Activated T-cell treated with anti-CD3 and anti-CD28 coated beads, Interleukin-2, amount 50 U/mL, for 1 hour (primary cell): Measurements from ENCODE around the gene RBP3.

Experiments used
- DNase-seq: peaks from one replicate; pipeline ENCODE4 v3.0.0-alpha.2; 2020

RBP3 gene

DNA sequence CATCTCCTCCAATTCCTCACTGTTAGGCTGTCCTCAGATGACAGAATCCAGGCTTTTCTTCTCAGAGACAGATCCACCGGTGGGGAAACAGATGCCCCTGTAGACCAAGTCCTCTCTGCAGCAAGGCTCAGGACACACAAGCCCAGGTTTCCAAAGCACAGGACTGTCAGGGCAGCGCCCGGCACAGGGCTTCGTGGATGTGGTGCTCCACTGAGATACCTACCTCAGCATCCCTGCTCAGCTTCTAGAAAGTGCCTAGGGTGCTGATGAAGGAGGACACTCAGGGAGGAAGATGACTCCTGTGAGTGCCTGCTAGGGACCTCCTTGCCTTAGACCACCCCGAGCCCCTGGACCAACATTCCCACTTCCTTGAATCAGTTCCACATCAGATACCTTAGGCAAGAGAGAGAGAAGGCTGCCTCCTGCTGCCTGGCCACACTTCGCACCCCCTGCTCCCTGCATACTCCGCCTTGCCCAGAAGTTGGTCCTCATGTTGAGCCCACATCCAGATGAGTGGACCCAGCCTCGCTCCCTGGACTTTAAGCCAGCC is 8.9 kb upstream of the RBP3 start:
- no peak for DNase-seq

DNA sequence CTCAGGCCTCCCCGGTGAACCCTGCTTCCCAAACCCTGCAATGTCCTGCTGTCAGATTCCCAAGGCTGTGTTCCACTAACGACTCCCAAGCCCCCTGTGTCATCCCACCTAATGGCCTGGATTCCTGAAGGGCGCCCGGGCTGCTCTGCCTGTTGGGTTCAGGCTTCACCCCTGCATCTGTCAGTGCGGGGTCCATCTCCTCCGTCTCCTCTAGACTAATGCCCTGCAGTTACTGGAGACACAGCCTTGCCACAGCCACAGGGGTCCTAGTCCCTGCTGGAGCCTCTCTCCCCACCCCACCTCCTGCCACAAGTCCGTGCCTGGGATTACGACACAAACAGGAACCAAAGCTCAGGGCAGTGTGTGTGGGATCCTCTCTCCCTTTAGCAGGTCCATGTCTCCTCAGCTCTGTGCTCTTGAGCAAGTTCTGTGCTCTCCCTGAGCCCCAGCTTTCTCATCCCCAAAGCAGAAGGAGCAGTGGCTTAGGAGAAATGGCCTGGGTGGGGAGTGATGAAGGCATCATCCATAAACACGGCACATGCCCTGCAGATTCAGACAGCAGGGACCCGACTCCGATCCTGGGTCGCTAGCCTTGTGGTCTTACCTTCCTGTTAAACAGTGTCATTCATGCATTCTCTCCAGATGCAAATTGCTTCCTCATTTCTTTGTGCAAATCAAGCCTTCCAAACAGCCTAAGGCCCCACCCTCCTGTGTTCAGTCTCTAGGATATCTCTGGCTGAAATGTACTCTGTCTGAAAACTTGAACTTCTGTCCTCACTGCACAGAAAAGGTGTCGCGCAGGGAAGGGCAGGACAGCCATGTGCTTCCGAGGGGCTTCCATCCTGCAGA is 8.2 kb upstream of the RBP3 start:
- DNase-seq, result no peak

DNA sequence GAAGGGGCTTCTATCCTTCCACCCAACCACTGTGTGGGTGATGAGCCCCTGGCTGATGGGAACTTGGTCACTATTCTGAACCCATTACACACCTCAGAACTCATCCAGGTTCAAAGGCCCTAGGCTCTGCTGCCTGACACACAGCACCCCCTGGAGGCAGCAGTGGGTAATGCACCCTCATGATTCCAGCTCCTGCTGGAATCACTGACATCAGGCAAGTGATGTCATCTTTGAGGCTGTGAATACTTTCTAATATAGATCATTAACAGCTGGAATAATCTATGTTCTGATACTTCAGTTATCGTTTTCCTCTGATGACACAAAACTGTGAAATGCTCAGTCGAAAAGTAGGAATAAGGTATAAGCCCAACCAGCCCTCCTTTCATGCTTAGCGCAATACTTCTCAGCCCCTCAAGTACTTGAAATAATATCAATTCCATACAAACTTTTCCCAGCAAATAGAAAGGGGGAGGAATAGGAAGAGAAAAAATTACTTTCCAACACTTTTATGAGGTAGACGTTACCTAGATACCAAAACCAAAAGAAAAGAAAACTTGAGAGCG is 7.5 kb upstream of the RBP3 start:
- peak; percentile 79 for DNase-seq

DNA sequence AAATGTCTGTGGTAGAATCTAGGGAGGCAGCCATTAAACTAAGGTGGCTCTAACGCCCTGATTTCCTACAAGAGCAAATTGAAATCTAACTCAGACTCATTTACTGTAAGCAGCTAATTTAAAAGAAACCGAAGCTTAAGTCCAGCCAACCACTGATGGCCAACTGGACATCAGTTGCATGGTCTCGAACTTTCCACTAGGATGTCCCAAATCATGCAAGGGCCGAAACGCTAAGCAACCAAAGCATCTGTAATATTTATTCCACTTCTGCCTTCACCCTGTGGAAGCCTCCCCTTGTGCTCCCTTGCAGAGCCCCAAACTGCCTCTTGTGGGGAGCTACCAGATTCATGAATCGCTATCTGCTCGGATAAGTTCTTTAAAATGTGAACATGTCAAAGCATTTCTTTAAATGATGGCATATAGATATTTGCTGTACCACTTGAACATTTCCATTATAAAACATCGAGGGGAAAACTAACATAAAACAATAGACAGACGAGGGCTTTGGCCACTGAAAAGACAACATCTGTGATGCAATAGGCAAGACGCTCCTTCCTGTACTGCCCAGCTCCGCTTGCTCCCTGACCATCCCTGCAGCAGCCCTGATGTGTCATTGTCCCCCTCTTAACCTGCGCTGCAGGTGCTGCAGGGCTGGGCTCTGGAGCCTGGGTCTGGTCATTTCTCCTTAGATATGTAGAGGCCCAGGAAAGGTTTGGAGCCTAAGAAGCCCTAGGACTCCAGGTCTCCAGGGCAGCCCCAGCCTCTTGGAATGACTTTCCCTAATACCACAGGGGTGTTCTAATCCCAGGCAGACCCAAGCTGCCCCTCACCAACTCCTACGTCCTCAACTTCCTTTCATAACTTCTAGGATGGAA is 2.9 kb upstream of the RBP3 start:
- no peak for DNase-seq

DNA sequence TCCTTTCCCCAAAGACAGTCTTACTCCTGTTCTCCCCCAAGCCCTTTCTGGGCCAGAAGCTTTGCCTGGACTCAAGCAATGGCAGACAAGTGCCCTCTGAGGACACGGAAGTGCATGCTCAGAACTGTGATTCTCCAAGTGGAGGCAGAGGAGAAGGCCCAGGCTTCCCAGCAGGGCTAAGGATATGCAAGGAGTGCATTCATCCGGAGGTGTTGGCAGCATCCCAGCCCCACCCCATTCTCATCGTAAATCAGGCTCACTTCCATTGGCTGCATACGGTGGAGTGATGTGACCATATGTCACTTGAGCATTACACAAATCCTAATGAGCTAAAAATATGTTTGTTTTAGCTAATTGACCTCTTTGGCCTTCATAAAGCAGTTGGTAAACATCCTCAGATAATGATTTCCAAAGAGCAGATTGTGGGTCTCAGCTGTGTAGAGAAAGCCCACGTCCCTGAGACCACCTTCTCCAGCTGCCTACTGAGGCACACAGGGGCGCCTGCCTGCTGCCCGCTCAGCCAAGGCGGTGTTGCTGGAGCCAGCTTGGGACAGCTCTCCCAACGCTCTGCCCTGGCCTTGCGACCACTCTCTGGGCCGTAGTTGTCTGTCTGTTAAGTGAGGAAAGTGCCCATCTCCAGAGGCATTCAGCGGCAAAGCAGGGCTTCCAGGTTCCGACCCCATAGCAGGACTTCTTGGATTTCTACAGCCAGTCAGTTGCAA is 1.4 kb upstream of the RBP3 start:
- DNase-seq, result no peak

DNA sequence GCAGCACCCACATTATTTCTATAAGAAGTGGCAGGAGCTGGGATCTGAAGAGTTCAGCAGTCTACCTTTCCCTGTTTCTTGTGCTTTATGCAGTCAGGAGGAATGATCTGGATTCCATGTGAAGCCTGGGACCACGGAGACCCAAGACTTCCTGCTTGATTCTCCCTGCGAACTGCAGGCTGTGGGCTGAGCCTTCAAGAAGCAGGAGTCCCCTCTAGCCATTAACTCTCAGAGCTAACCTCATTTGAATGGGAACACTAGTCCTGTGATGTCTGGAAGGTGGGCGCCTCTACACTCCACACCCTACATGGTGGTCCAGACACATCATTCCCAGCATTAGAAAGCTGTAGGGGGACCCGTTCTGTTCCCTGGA is 874 bp upstream of the RBP3 start:
- DNase-seq, result no peak

DNA sequence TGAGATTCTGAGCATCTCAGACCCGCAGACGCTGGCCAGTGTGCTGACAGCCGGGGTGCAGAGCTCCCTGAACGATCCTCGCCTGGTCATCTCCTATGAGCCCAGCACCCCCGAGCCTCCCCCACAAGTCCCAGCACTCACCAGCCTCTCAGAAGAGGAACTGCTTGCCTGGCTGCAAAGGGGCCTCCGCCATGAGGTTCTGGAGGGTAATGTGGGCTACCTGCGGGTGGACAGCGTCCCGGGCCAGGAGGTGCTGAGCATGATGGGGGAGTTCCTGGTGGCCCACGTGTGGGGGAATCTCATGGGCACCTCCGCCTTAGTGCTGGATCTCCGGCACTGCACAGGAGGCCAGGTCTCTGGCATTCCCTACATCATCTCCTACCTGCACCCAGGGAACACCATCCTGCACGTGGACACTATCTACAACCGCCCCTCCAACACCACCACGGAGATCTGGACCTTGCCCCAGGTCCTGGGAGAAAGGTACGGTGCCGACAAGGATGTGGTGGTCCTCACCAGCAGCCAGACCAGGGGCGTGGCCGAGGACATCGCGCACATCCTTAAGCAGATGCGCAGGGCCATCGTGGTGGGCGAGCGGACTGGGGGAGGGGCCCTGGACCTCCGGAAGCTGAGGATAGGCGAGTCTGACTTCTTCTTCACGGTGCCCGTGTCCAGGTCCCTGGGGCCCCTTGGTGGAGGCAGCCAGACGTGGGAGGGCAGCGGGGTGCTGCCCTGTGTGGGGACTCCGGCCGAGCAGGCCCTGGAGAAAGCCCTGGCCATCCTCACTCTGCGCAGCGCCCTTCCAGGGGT is 703 bp downstream of the RBP3 start:
- DNase-seq, result no peak

DNA sequence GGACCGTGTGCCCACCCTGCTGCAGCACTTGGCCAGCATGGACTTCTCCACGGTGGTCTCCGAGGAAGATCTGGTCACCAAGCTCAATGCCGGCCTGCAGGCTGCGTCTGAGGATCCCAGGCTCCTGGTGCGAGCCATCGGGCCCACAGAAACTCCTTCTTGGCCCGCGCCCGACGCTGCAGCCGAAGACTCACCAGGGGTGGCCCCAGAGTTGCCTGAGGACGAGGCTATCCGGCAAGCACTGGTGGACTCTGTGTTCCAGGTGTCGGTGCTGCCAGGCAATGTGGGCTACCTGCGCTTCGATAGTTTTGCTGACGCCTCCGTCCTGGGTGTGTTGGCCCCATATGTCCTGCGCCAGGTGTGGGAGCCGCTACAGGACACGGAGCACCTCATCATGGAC is 1.4 kb downstream of the RBP3 start:
- no peak for DNase-seq

DNA sequence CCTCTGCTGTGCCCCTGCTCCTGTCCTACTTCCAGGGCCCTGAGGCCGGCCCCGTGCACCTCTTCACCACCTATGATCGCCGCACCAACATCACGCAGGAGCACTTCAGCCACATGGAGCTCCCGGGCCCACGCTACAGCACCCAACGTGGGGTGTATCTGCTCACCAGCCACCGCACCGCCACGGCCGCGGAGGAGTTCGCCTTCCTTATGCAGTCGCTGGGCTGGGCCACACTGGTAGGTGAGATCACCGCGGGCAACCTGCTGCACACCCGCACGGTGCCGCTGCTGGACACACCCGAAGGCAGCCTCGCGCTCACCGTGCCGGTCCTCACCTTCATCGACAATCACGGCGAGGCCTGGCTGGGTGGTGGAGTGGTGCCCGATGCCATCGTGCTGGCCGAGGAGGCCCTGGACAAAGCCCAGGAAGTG is 1.8 kb downstream of the RBP3 start:
- DNase-seq, result no peak

DNA sequence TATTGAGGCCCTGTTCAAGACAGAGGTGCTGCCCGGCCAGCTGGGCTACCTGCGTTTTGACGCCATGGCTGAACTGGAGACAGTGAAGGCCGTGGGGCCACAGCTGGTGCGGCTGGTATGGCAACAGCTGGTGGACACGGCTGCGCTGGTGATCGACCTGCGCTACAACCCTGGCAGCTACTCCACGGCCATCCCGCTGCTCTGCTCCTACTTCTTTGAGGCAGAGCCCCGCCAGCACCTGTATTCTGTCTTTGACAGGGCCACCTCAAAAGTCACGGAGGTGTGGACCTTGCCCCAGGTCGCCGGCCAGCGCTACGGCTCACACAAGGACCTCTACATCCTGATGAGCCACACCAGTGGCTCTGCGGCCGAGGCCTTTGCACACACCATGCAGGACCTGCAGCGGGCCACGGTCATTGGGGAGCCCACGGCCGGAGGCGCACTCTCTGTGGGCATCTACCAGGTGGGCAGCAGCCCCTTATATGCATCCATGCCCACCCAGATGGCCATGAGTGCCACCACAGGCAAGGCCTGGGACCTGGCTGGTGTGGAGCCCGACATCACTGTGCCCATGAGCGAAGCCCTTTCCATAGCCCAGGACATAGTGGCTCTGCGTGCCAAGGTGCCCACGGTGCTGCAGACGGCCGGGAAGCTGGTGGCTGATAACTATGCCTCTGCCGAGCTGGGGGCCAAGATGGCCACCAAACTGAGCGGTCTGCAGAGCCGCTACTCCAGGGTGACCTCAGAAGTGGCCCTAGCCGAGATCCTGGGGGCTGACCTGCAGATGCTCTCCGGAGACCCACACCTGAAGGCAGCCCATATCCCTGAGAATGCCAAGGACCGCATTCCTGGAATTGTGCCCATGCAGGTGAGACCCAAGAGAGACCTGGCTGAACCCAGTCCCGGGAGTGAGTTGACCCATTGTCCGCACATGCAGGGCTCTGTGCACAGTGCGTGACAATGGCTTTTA is 2.8 kb downstream of the RBP3 start:
- DNase-seq, result no peak

DNA sequence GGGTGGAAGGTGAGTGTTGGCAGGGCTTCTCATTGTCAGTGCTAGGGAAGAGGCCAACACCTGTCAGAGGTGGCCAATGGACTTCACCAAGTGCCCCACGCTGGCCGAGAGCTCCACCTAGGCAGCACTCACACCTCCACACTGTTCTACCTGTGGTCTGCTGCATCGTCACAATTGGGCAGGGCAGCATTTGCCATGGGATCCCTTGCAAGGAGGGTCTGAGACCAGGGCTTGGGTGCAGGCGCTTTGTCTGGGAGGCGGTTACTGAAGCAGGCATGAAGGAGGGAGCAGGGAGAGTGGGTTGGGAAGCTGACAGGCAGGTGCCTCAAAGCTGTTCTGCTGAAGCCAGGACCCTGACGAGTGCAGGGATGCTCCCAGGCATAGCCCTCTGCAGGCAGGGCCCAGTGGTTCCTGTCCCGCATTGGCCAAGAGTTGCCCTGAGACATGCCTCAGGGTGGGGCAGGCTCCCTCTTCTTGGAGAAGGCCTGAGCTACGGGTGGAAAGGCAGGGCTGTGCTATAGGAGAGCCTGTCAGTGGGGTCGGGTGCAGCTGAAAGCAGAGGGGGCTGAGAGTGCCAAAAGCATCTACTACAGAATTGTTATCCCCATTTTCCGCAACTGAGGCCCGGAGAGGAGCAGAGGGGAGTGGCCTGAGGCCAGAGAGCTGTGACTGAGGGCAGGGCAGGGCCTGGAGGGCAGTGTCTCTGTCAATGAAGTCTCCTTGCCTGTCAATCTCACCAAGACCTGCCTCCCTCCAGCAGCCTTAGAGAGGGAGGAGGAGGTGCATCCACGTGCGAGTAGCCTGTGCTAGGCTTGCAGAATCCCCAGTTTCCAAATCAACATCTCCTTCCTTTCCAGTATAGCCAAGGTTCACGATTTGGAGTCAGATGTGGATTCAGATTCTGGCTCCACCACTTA is 4.0 kb downstream of the RBP3 start:
- DNase-seq, result no peak

DNA sequence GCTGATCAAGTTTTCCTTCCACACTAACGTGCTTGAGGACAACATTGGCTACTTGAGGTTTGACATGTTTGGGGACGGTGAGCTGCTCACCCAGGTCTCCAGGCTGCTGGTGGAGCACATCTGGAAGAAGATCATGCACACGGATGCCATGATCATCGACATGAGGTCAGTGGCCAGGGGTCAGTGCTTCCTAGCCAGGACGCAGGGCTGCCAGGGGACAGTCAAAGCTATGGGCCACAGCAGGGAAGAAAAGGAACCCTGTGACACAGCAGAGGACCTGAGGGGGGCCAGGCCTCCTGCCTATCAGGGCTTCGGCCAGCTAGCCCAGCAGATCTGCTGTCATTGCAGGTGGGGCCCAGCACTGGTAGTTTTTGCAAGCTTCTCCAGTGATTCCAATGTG is 5.2 kb downstream of the RBP3 start:
- DNase-seq, result no peak

DNA sequence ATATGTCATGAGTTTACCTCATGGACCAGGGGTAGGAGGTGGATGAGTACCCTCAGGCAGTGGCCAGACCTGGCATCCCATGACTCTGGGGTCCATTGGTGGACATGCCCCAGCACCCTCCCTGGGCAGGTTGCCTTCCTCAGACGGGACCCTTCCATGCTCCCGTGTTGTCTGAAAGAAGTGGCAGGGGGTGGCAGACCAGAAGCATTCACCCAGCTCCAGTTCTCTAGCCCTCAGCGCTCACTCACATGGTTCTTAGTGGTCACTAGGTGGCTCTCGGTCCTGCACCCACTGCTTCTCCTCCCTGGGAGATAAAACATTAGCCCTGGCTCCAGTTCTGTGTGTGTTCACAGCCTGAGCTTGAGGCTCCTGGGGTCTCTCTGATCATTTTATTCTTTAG is 6.0 kb downstream of the RBP3 start:
- DNase-seq, result no peak

DNA sequence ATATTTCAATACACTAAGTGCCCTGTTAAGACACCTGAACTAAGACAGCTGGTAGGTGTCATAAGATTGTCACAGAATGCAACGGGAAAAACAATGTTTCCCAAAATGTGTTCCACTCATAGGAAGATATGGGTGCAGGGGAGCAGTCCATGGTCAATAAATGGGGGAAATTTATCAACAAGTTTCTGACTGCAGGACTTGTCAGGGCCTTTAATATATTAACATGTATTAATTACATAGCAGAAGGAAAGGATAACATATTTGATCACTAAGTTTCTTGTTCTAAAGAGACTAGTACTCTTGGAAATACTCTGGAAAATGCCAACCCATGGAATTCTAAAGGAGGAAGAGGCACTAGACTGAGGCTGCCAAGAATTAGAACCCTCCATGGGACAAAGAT is 6.7 kb downstream of the RBP3 start:
- no peak for DNase-seq

DNA sequence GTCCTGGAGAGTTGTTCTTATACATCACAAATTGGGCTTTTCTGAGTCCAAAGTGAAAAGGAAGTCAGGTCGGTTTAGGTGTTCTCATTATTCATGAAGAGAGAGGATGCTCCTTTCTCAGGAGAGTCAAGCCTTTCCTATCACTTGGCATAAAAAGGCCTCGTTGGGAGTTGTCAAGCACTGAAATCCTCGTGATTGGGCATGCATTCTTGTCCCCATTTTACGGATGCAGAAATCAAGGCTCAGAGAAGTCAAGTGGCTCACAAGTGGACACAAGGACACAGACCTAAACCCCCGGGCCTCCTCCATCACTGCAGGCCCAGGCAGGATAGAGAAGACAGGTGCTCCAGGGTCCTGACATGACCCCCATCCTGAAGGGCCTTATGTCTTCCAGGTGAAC is 8.5 kb downstream of the RBP3 start:
- no peak for DNase-seq

DNA sequence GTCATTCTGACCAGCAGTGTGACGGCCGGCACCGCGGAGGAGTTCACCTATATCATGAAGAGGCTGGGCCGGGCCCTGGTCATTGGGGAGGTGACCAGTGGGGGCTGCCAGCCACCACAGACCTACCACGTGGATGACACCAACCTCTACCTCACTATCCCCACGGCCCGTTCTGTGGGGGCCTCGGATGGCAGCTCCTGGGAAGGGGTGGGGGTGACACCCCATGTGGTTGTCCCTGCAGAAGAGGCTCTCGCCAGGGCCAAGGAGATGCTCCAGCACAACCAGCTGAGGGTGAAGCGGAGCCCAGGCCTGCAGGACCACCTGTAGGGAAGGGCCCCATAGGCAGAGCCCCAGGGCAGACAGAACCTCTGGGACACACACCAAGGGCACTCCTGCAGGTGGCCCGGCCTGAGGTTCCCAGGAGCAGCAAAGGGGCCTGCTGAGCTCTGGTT is 9.0 kb downstream of the RBP3 start:
- DNase-seq, result no peak

DNA sequence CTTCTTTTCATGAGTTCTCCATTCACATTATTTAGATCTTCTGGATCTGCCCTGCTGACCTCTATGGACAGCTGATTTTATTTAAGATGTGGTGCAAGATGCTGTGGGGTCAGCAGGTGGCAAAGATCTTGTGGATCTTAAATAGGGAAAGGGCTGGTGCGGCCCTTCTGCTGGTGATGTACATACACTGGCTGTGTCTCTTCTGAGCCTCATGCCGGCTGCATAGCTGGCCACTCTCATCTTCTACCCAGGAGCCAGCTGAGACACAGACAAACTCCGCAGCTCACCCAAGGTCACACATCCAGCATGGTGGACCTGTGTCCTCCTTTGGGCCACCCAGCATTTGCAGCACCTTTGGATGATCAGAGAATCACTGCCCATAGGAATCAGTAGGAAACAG is 9.7 kb downstream of the RBP3 start:
- no peak for DNase-seq

DNA sequence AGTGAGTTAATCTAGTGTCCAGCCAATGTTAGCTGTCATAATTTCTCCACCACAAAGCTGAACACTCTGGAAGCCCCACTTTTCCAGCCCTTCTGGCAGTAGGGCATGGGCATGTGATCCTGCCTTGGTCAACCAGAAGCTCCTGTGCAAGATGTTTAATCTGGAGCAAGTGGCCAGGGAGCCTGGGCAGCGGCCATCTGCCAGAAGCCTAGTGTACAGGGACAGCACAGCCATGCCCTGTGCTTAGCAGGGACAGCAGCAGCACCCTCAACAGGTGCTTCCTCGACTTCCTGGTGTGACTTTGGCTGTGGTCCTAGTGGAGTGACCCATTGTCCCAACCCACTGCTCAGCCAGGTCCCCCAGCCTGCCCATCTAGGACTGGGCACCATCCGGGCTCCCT is 10.3 kb downstream of the RBP3 start:
- no peak for DNase-seq

DNA sequence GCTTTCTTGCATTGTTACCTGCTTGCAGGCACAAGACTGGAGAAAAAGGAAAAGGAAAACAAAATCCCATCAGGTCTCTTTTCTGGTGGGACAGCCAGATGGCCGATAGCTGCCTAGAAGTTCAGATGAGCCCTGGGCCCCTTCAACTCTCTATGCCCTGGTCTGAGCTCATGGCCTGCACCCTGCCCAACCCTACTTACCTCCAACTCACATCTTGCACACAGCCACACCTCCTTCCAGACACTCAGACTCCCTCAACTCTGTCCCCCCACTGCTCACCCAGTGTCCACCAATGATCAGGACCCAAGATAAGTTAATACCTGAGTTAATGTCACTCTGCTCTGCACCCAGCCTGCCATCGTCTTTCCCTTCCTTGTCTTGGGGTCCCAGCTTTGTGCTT is 10.9 kb downstream of the RBP3 start:
- DNase-seq, result no peak
